NT2/D1 (cell line): ENCODE data around the gene ZNF469.

Experiments
- SUZ12 ChIP-seq: IDR thresholded peaks from 2 replicates; pipeline ENCODE4 v1.6.1; 2011; ENCODE audit not compliant: insufficient read length, insufficient read depth; ENCODE audit errors: extremely low read depth
- YY1 ChIP-seq: IDR thresholded peaks from 2 replicates; pipeline ENCODE4 v1.6.1; 2011; ENCODE audit not compliant: insufficient read length, insufficient read depth
- ZNF274 ChIP-seq: IDR thresholded peaks from 2 replicates; pipeline ENCODE4 v1.6.1; 2011; ENCODE audit warnings: mild to moderate bottlenecking, low read depth, low read length

- TF ChIP-seq ZNF274 (no peak), SUZ12 (no peak), YY1 (no peak)
Observed at GRCh38 chr16:88417684-88418476, 35.1 kb downstream of the ZNF469 start.
